ENCODE measurements around the gene PGF.

Gene PGF

DNA sequence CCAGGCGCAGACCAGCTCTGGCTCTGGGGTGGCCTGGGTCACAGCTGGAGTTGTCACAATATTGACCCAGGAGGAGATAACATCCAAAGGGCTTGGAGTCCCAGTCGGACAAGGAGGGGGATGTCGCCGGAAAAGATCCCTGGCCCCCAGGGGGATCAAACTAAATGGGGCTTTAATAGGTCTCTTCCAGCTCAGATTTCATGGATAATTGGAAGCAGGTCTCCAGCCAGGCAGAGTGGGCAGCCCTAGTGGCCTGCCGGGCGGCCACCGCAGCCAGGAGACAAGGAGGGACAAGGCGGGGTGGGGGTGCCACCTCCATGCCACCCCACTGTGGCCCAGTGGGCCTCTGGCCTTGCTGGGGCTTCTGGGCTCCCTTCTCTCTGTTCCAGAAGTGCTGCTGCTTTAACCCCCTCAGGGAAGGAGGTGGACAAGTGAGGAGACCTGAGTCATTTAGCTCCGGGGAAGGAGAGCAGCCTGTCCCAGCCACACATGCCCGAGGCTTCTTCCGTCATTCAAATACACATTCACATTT is 23.1 kb upstream of the PGF start:
- DNase-seq = no peak

DNA sequence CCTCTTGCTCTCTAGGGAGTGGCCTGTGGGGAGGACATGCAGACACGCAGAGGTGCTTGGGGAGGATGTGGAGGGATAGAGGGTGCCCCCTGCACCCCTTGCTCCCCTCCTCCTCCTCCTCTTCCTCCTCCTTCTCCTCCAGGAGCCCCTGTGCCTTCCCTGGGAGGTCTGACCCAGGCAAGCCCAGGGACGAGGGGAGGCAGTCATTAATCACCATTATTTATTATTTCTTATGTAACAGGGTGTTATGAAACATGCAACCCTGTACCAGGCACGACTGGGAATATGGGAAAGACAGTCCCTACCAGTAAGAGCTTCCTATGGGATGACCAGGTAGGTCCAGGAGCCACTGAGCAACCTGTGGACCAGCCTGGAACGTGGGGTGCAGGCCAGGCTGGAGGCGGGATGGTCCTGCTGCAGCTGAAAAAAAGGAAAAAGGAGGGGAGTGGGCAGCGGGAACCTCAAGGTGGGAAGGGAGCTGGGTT is 22.5 kb upstream of the PGF start:
- no peak for DNase-seq

DNA sequence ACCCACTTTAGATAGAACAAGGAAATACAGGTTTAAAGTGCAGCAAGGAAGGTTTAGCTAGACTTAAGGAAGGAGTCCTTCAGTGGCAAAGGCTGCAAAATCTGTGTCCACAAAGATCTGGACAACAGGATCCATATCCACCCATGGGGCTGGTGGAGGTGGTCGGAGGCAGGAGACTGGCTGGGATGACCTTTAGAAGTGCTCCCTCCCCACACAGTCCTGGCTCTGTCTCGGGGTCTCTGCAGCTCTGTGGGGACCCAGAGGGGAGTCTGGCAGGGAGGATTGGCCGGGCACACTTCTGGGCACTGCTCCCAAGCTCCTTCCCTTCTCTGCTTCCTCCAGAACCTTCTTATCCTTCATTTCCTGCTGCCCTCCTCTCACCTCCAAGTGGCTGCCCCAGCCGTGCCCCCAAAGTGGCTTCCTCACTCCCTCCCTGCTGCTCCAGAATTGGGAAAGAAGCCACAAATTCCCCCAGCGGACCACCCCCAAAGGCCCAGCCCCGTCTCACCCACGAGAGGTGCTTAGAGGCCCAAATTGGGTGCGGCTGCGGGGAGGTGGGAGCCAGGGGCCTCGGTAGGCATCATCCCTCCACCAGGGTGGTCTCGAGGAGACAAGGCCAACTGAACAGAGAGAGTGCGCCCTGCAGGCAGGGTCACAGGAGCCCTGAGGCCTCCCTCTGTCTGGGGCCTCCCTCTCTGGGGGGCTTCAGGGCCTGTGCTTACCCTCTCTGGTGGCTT is 21.9 kb upstream of the PGF start:
- DNase-seq = no peak

DNA sequence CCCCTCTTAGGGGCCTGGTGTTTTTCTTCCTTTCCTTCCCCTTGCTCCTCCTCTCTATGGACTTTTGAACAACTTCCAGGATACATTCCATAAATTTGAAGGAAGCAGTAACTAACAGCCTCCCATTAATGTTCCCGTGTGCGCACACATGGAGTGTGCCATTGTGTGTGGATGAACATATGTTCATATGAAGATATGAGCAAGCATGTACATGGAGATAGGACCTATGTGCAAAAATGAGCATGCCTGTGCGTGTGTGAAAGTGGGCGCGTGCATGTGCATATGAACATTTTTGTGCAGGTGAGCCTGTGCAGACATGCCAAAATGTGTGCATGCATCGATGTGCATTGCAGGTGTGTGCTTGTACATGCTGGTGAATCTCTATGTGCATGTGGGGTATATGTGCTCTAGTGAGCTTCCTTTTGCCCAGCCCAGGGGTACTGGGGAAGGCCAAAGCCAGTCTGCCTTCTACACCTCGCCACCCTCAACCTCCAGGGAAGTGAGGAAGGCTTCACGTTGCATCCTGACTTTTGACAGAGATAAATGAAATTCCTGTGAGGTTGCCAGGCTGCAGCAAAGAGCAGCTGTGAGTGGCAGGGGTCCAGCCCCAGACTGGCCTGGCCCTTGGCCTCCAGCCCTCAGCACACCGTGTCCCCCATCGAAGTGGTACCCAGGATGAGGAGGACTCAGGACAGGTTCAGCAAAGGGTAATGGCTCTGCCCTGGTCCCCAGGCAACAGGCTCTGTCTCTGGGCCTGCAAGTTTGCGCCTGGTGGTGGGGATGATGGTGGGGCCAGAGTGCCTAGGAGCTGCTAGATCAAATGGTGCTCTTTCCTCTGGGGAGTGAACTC is 21.1 kb upstream of the PGF start:
- no peak for DNase-seq

DNA sequence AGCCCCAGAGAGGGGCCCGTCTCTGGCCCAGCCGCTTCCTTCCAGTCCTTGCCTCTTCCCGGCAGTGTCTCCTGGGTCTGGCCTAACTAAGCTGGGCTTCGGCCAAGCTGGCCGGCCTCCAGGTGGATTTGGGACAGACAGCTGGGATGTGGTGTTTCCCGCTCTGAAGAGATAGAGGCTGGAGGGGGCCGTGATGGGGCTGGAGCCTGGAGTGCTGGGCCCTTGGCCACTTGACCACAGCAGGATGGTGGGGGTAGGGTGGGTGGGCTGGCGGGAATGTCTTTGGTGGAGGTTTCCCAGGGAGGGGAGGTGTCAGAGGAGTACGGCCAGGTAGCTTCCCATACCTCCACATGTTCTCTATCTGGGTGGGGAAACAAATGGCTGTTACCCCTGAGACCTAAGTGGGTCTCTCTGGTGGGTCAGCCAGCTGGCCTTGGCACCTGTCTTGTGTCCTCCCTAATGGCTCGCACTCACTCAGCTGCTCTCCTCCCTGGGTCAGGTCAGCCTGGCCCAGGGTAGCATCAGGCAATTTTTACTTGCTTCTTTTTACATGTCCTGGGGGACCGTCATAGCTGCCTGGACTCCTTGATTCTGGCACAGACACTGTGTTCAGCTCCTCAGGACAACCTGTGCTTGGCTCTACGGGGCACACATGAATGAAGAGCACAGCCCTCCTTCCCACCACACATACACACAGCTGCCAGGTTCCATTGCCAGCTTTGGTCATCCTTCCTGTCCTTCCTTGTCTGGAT is 19.8 kb upstream of the PGF start:
- DNase-seq = no peak

DNA sequence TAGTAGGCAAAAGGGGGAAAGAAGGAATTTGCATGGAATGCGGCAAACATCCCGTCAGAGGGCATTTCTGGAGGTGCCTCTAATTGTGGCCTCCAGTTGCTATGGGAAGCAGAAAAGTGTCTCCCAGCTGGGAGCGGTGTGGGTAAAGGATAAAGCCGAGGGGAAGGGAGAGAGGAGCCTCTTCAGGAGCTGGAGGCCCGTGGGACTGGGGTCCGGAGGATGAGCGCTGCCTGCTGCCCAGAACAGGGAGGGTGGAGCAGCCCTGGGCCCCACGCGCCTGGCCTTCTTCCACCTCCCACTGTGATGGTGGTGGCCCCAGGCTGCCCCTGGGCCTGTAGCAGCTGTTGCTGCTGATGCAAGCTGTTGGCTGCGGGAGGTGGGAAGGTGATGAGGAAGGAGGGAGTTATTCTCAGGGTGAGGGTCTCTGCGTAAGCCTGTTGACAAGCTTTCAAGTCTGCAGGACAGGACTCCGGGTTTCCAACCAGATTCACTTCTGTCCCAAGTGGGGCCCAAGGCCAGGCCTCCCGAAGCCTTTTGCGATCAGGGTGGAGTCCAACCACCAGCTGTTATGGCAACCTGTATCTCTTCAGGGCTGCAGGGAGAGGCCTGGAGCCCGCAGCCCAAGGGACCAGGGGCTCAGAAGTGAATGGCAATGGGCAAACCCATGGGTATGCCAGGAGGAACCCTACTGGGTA is 19.1 kb upstream of the PGF start:
- no peak for DNase-seq

DNA sequence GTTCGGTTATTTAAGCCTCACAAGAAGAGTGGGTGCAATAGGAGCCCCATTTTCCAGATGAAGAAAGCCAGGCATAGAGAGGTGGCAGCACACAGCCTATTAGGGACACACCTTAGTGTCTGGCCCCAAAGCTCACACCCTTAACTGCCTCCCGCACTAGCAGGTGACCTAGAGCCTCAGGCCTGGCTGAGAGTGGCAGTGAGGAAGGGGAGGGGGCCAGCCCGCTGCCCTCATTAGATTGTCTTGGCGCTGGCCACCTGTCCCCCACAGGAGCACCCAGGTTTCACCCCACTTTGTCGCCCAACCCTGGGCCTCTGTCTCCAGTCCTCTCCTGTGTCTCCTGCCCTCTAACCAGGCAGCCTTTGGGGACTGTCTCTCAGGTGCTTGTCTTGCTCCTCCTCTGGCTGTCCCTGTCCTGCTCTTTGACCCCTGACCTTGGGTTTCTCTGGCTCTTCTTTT is 18.5 kb upstream of the PGF start:
- no peak for DNase-seq

DNA sequence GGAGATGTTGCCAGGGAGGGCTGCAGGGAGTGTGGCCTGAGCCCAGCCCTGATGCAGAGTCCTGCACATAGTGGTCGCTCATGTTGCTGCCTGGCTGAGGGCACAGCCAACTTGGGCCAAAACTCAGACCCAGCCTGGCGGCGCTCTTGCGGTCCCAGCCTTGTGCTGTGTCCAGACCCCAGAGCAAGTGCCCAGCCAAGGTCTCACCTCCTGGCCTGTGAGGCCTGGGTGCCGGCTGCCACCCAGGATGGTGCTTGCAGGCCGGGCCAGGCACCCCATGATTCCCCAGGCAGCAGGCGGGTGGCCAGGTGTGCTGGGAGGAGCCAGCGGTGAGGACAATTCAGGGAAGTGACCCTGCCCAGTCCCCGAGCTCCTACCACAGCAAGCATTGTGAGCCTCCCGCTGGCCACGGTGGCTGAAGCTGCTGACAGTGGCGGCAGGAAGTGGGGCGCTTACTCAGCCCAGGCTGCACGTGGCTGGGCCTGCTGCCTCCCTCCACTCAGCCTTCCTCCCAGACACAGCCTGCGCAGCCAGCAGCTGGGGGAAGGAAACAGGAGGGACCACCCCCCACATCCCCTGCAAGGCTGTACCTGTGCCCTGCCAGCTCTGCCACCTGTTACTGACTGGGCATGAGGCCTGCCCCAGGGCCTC is 17.7 kb upstream of the PGF start:
- DNase-seq = peak; percentile 47

DNA sequence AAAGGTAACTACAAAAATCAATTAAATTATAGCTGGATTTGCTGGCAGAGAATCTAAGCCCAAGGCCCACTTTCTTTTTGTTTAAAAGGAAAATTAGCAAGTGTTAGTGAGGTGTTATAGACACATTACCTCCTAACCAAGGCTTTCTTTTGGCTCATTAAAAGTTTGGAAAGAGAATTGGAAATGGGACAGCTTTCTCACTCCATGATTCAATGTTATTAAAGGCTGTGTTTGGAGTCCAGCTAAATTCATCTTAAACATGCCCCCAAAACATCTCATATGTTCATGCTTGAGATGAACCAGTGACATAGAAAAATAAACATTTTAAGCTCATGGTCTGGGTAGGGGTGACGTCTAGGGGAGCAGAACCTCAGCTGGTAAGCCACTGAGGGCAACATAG is 13.4 kb upstream of the PGF start:
- no peak for DNase-seq

DNA sequence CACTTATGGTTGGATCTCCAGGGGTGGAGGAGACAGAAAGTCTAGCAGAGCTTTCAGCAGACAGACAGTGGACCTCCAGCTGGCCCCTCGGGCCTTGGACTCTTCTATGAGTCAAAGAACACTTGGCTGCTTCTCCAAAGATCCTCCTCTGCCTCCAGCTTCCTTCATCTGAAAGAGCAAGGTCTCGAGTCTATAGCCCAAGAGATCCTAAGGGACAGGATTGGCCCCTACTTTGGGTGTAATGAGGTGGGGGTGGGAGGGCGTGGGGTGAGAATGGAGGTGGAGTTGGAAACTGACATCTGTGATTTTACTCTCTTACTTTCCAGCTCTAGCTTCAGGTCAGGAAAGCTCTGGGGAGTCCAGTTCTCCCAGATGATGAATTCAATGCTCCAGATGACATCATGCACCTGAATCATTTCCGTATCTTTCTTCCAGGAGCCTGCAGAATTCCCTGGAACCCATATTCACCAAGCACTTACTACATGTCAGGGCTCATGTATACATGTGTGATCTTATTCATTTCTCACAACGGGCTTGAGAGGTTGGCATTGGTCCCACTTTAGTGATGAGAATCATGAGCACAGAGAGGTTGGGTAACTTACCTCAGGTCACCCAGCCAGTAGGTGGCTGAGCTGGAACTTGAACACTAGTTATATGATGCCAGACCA is 10.2 kb upstream of the PGF start:
- peak; percentile 52 for DNase-seq

DNA sequence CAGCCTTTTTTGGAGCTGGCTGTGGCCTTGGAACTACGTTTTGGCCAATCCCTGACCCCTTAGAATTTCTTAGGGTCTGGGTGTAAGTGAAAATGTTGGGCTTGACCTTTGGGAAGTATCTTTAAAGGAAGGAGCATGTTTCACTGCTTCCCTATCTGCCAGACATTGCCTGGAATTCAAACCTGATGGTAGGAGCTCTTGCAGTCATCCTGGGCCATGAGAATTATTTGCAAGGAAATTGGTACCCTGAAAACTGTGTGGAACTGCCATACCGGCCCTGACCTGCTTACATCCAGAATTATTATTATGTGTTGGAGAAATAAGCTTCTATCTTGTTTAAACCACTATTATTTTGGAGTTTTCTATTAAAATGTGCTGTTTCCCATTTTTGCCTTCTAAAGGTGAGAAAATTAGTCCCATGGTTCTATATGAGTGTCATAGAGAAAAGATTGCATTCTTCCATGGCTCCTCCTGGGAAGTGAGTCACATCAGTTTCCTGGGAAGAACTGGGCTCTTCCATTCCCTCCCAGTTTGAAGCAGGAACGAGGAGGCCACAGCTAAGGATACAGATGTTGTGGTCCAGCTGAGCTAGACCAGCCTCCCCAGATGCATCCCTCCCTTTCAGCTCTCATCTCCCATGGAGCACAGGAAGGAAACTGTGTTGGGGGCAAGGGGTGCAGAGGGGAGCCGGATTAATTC is 9.5 kb upstream of the PGF start:
- peak; percentile 42 for DNase-seq

DNA sequence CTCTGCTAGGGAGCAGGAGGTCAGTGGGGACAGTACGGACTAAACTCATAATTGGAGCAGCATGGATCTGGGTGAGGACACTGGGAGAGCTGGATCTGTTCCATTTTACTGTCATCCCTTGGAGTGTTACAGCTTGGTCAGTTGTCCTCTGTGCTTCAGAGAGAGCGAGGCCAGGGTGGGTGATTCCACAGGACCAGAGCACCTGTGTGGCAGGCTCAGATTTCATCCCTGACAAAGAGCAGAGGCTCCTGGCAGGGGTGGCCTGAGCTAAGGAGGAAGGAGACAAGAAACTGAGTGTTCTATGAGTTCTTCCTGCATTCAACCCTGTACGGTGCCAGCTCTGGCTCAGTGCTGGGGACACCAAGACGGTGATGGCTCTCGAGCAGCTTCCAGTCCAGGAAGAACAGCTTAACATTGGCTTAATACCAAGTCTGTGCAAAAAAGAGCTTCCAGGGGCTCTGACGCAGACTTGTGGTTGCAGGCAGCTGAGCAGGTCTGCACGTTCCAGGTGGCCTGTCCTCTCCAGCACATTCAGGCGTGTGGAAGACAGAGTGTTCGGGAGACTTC is 8.4 kb upstream of the PGF start:
- peak; percentile 64 for DNase-seq

DNA sequence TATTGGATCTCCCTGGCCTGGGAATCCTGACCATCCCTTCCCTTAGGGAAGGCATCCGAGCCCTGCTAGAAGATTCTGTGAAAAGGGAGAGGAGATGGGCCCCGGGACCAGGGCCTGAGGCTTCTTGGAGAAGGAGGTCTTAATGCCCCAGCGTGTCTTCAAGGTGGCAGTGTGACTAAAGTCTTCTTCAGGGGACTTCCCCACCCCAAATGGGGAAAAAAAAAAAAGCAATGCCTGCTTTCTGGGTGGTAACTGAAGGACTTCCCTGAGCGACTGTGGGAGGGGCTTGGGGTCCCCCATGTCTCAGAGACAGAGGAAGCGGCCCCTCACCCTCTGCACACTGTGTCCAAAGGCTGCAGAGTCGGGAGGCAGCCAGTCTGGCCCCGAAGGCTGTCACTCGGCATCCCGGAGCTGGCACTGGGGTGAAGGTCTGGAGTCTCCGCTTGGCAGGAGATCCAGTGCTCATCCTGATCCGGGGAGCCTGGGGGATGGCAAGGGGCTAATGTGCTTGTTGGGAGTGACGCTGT is 7.8 kb upstream of the PGF start:
- DNase-seq = no peak

DNA sequence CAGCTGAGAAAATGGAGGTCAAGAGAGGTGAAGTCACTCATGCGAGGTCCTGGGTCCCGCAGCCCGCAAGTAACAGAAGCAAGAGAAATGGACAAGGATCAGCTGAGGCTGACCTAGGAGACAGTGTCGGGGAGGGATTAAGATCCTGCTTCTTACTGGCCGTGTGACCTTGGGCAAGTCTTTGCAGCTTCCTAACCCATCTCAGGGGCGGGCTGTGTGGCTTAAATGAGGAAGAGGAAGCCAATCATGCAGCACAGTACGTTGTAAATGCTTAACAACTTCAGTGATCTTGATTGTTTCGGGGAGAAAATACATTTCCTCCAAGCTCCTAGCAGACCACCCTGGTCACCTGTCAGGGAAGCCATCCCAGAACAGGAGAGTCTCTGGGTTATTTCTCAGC is 7.1 kb upstream of the PGF start:
- DNase-seq = no peak

DNA sequence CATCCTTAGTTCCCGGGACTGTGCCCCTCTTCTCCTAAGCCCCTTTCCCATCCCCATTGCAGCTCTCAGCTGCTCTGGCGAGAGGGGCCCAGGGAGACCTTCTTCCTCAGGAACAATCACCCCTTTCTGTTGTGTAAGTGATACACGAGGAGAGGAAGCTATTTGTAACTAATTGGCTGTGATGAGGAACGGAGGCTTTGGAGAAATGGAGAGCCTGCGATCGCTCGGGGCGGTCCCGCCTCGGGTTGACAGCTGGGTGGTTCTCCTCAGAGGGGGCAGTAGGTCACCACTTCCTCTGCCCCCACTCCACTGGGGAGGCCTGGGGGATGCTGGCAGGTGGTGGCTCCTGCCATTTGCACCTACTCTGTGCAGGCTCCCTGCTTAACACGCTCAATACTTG is 6.6 kb upstream of the PGF start:
- DNase-seq = no peak

DNA sequence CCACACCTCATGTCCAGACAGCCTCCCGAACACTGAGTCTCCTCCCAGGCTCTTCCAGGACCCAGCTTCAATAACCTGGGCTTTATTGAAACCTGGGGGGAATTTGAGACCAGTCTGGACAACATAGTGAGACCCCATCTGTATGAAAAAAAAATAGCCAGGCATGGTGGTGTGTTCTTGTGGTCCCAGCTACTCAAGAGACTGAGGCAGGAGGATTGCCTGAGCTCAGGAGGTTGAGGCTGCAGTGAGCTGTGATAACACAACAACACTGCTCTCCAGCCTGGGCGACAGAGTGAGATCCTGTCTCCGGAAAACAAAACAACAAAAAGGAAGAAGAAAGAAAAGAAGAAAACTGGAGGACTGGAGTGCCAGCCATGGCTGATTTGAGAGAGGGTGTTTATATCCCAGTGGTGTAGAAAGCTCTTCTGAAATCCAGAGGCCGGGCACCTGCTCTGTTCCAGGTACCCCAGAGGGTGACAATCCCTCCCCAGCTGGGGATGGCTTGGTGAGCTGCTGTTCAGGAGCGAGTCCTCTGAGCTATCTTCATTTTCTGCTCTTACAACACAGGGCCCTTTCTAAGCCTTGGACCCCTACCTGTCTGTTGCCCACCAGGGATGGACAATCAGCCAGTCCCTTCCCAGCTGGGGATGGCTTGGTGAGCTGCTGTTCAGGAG is 6.0 kb upstream of the PGF start:
- no peak for DNase-seq

DNA sequence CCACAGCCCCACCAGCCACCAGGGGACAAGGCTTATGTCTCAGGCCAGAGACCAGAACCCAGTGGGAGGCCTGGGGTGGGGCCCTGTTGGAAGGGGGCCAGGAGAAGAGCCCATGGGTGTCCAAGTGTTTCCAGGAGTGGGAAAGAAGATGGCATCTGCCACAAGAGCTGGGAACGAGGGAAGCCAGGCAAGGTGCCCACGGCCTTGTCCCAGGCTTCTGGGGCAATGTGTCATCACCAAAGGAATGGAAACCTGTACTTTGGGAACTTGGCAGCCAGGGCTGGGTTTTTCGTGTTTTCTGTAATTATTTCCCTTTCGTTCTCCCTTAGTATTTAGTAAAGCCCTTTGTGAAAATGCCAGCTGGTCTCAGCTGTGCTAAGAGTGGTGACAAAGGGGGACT is 5.3 kb upstream of the PGF start:
- DNase-seq = no peak

DNA sequence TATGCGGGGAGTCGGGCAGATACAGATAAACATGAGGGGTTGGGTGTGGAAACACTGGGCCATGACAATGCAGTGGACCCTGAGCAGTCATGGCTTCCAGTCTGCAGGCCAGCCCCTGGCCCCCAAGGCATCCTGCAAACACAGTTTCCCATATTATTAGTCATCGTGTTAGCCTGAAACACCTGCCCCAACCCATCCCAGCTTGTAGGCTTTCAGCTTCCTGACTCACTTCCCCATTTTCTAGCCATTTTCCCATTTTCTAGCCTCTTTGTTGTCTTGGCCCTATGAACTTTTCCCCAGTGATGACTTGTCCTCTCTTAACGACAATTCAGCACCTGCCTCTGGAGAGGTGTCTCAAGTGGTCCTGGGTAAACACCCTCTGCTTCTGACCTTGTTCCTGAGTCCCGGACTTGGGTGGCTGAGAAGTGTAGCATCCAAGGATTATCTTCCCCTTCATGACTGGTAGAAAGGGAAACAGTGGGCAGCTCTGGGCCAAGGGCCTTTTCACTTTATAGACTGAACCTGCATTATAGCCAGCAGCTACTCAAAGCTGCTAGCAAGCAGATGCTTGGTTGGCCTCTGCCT is 4.3 kb upstream of the PGF start:
- no peak for DNase-seq
